ENCODE measurements around the gene MCU. TPM values are rescaled to one million over a fixed set of nuclear protein-coding genes. Genes with fewer than 3 reads are reported as not detected.

The MCU gene
- total and polyA plus RNA-seq, 10 of the 15 experiments (the other 5 are each of a cell fraction or from before 2014, with no cell fraction given): 5.1 to 49.1 (median 17.9) TPM

DNA sequence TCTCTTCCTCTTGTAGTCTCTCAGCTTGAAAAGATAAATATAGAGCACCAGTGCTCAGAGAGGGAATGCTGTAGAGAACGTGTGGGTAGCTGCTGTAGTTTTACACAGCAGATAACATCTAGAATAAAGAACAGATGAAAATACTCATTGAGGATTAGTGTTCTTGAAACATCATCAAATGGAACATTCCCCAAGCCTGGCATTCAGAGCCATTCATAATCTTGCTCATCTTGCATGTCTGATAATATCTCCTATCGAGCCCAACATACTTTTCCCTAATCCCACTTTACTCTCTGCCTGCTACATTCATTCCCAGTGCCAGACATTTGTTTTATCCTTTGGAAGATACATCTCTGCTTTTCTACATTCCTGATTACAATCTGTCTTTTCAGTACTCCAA, 35.2 kb downstream of the MCU start:
- POLR2A ChIA-PET: no interaction called here
- RAD21 ChIA-PET (ENCODE audit: unreplicated experiment): interaction anchor here (0.7 kb wide), 1 partner anchor 39 kb away, joined by 3 read pairs; no protein-coding TSS in a partner anchor
- no peak for DNase-seq (ENCODE audit: low read depth, low spot score)
- H3K4me3 ChIP-seq: no peak overlapping the region
- H3K9me3 ChIP-seq (replicated peaks; ENCODE audit: control insufficient read depth, insufficient read depth, low read length): no peaks in the 10 kb centered on the region
- no peaks in the 10 kb centered on the region for H3K79me2 ChIP-seq (ENCODE audit: control insufficient read depth, insufficient read depth, low read length)
- in situ Hi-C loops (cut with MboI) (no loop called here), intact Hi-C loops (cut with micrococcal nuclease; ENCODE audit: unreplicated experiment) (no loop called here)
- SMC1A ChIA-PET (ENCODE audit: uncharacterized antibody, unreplicated experiment): interaction anchor here (0.6 kb wide), 1 partner anchor 109 kb away, joined by 3 read pairs; no protein-coding TSS in a partner anchor
- CTCF ChIA-PET: interaction anchor here (0.7 to 1.1 kb wide), 2 partner anchors 12 to 32 kb away, joined by 3 to 7 read pairs; no protein-coding TSS in a partner anchor
- no peak for FAIRE-seq
- no peak for ATAC-seq
- H4K20me1 ChIP-seq (ENCODE audit: control insufficient read depth, insufficient read depth): no peaks in the 10 kb centered on the region
- BruUV-seq (replicated peaks): no TSS peak
- TF ChIP-seq TCF7 (IDR thresholded peaks at IDR 0.05; ENCODE audit: borderline replicate concordance): no peak
- TF ChIP-seq KAT2A (conservative IDR thresholded peaks at IDR 0.05; ENCODE audit: control insufficient read depth, low read depth, low read length): no peak
- TF ChIP-seq WRNIP1 (IDR thresholded peaks at IDR 0.05; ENCODE audit: borderline replicate concordance, low read depth, low read length): no peak
- TF ChIP-seq PML (IDR thresholded peaks at IDR 0.05; ENCODE audit: low read length): no peak
- no peak for TF ChIP-seq NR2C1 (IDR thresholded peaks at IDR 0.05)
- no peak for TF ChIP-seq CHD4 (IDR thresholded peaks at IDR 0.05)
- no peak for TF ChIP-seq RAD21 (IDR thresholded peaks at IDR 0.05; ENCODE audit: insufficient read depth, low read depth, low read length)
- TF ChIP-seq, protein P1, sequence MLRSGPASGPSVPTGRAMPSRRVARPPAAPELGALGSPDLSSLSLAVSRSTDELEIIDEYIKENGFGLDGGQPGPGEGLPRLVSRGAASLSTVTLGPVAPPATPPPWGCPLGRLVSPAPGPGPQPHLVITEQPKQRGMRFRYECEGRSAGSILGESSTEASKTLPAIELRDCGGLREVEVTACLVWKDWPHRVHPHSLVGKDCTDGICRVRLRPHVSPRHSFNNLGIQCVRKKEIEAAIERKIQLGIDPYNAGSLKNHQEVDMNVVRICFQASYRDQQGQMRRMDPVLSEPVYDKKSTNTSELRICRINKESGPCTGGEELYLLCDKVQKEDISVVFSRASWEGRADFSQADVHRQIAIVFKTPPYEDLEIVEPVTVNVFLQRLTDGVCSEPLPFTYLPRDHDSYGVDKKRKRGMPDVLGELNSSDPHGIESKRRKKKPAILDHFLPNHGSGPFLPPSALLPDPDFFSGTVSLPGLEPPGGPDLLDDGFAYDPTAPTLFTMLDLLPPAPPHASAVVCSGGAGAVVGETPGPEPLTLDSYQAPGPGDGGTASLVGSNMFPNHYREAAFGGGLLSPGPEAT (IDR thresholded peaks at IDR 0.05; ENCODE audit: low read depth): no peak
- no peak overlapping the region for H3K4me2 ChIP-seq (ENCODE audit: control insufficient read depth, insufficient read depth)
- H3K4me1 ChIP-seq (ENCODE audit: control insufficient read depth, insufficient read depth, low read length): peaks cover 6% of the 10 kb centered on the region; the same call in 1 of the 2 replicates
- WGBS (ENCODE audit: insufficient coverage, insufficient replicate concordance, low lambda C conversion rate, missing lambda C conversion rate): 100% methylated on average over 2 of the region's 2 CpGs
- no peaks in the 10 kb centered on the region for H3K27me3 ChIP-seq (replicated peaks in 1 of 2; ENCODE audit: control insufficient read depth in 2 of 2, insufficient read depth in 2 of 2, low read length in 1 of 2)
- H3K27ac ChIP-seq (ENCODE audit: control insufficient read depth, insufficient read depth): no peak overlapping the region
- no peak overlapping the region for H3K9ac ChIP-seq (ENCODE audit: control insufficient read depth, insufficient read depth, low read length)
- no peak overlapping the region for H2AFZ ChIP-seq (ENCODE audit: control insufficient read depth, low read depth, low read length)
- H3K36me3 ChIP-seq (ENCODE audit: control insufficient read depth in 2 of 2, insufficient read depth in 2 of 2, low read length in 1 of 2): no peaks in the 10 kb centered on the region

All from GM12878 (cell line).